ENCODE measurements around the gene ADAM8. TPM values are rescaled to one million over a fixed set of nuclear protein-coding genes. Genes with fewer than 3 reads are reported as not detected.
A peak's percentile ranks its signal among the peaks of the same experiment; 100 is the strongest.
"Not testable (repeated sequence)": the region's sequence is repeated elsewhere in the genome, so short reads cannot be mapped to it uniquely, and the experiment has no call there.

Gene ADAM8
- total RNA-seq, 2 donors from 2014 or later, result 7.0 to 9.0 TPM

- no peak for DNase-seq (ENCODE audit: low spot score)
- intact Hi-C loops (cut with DNase I), result no loop called here
Measured at GRCh38 chr10:133271521-133272300, 5.0 kb downstream of the ADAM8 start.

DNA sequence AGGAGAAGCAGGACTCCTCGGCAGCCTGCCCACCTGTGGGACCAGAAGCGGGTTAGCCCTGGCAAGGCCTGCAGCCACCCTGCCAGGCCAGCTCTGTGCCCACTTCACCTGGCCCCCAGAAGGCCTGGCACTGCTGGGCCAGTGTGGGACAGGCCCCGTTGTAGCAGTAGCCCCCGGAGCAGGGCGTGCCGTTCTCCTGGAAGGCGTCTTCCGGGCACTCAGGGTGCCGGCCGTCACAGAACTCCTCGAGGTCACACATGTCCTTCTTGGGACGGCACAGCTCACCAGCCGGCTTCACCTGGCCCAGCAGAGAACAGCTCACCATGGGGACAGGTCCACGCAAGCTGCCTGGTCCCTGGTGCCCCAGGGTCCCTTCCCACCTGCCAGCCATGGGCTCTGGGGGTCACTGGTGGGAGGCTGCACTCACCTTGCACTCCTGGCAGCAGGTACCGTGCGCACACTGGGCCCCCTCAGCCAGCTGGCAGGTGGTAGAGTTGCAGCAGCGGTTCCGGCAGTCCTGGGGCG lies 5.8 kb downstream of the ADAM8 start:
- DNase-seq (ENCODE audit: low spot score), result no peak
- intact Hi-C loops (cut with DNase I), result no loop called here

- DNase-seq (ENCODE audit: low spot score), result no peak
- intact Hi-C loops (cut with DNase I), result no loop called here
Measured at GRCh38 chr10:133270204-133270603, 6.5 kb downstream of the ADAM8 start.

GRCh38 chr10:133269367-133269766 lies 7.3 kb downstream of the ADAM8 start:
- no peak for DNase-seq (ENCODE audit: low spot score)
- intact Hi-C loops (cut with DNase I), result no loop called here

GRCh38 chr10:133268532-133268931 lies 8.1 kb downstream of the ADAM8 start:
- intact Hi-C loops (cut with DNase I), result no loop called here

GRCh38 chr10:133267829-133268228 lies 8.8 kb downstream of the ADAM8 start:
- DNase-seq (ENCODE audit: low spot score), result no peak
- intact Hi-C loops (cut with DNase I), result no loop called here

More at GRCh38 chr10:133268532-133268931, 8.1 kb downstream of the ADAM8 start:
- no peak for DNase-seq (ENCODE audit: low spot score)

DNA sequence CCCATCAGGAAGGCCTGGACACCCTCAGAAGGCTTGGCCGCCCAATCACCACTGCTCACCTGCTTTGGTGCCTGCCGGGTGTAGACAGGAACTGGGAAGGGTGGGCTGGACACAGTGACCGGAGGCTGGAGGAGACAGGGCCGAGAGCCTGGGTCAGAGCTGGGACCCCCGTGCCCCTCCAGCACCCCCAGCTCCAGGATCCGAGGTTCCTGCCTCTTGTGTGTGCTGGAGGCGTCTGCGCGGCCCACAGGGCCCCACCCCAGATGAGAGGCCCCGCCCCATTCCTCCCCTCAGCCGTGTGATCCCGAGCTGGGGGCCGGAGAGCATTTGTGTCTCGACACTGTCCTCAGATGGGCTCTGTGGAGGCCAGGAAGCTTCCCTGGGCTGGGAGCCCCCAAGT lies 9.4 kb downstream of the ADAM8 start:
- intact Hi-C loops (cut with DNase I), result no loop called here
- no peak for DNase-seq (ENCODE audit: low spot score)

DNA sequence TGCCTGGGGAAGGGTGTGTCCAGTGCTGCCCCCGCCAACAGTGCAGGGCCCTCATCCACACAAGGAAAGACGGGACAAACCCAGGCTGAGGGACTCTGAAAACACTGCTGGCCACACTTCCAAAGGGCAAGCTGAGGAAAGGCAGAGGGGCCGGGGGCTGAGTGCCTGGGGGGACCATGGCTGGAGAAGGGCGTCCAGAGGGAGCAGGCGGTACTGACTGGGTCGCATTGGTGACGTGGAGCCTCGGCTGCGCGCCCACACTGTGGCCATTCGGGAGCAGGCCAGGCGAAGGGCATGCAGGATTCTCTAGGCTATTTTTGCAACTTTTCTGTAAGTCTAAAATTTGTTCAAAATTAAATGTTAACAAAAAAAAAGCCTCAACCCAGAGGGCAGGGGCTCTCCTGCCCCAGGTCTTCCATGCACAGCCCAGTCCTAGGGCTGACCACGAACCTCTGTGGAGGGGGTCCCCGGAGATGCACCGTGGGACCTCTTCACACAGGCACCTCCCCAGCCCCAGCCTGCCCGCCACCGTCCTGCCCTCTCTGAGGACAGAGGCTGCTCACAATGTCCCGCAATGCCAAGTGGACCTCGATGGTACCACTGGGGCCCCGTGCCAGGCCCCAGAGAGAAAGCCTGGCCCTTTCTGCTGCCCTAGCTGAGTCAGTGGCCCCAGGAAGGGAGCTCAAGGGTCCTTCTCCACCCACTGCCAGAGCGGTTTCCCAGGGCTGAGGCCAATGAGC lies 10.4 kb downstream of the ADAM8 start:
- DNase-seq (ENCODE audit: low spot score), result no peak
- intact Hi-C loops (cut with DNase I), result no loop called here

- intact Hi-C loops (cut with DNase I); DNase-seq (ENCODE audit: low spot score): not testable (repeated sequence)
Measured at GRCh38 chr10:133265052-133265451, 11.6 kb downstream of the ADAM8 start.

GRCh38 chr10:133264461-133264860 lies 12.2 kb downstream of the ADAM8 start:
- DNase-seq (ENCODE audit: low spot score), result no peak
- intact Hi-C loops (cut with DNase I), result no loop called here

DNA sequence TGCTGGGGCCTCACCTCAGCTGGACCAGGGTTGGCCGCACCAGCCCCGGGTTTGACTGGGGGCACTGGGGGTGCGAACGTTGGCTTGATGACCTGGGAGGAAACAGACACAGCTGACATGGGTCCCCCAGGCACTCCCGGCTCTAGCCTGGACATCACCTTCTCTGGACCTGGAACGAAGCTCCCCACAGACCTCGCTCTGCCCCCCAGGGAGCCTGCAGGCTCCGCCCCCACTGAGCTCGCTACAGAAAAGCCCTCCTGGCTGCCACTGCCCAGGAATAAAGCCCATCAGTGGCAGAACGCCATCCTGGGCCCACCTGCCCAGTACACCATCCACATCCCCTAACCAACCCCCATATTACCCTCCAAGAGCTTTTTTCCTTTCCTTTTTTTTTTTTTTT lies 13.0 kb downstream of the ADAM8 start:
- intact Hi-C loops (cut with DNase I), result no loop called here
- DNase-seq (ENCODE audit: low spot score), result no peak

GRCh38 chr10:133262696-133263095 lies 14.0 kb downstream of the ADAM8 start:
- intact Hi-C loops (cut with DNase I), result no loop called here
- no peak for DNase-seq (ENCODE audit: low spot score)

DNA sequence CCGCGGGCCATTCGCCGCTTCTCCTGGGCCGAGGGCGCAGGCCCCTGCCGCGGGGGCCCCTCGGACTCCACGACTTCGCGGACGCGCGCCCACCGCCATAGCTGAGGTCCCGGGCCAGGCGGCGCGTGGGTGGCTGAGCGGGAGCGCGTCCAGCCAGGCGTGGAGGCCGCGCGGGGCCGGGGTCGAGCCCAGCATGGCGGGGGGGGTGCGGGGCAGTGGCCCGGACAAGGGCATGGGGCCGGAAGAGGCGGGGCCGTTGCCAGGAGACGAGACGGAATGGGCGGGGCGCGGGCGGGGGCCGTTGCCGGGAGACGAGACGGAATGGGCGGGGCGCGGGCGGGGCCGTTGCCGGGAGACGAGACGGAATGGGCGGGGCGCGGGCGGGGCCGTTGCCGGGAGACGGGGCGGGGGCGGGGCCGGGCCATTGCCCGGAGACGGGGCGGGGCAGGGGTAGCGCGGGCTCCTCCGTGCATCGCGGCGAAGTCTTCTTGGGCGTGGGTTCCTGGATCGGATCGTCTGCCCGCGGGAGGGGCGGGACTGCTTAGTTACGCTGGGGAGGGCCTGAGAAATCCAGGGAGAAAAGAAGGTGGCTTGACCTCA lies 14.8 kb downstream of the ADAM8 start:
- intact Hi-C loops (cut with DNase I), result no loop called here
- peak; percentile 96 for DNase-seq (ENCODE audit: low spot score)

- DNase-seq (ENCODE audit: low spot score), result peak; percentile 89
- intact Hi-C loops (cut with DNase I), result no loop called here
Measured at GRCh38 chr10:133260895-133261725, 15.6 kb downstream of the ADAM8 start.

GRCh38 chr10:133259602-133259989 lies 17.1 kb downstream of the ADAM8 start:
- DNase-seq (ENCODE audit: low spot score), result no peak
- intact Hi-C loops (cut with DNase I), result loop anchor here in 1 of 2 donors (10.0 kb wide), 1 partner anchor 1845 kb away; no protein-coding TSS in a partner anchor

GRCh38 chr10:133258818-133259601 lies 17.7 kb downstream of the ADAM8 start:
- DNase-seq (ENCODE audit: low spot score), result peak; percentile 97
- intact Hi-C loops (cut with DNase I), result loop anchor here in 1 of 2 donors (10.0 kb wide), 1 partner anchor 1844 kb away; no protein-coding TSS in a partner anchor

DNA sequence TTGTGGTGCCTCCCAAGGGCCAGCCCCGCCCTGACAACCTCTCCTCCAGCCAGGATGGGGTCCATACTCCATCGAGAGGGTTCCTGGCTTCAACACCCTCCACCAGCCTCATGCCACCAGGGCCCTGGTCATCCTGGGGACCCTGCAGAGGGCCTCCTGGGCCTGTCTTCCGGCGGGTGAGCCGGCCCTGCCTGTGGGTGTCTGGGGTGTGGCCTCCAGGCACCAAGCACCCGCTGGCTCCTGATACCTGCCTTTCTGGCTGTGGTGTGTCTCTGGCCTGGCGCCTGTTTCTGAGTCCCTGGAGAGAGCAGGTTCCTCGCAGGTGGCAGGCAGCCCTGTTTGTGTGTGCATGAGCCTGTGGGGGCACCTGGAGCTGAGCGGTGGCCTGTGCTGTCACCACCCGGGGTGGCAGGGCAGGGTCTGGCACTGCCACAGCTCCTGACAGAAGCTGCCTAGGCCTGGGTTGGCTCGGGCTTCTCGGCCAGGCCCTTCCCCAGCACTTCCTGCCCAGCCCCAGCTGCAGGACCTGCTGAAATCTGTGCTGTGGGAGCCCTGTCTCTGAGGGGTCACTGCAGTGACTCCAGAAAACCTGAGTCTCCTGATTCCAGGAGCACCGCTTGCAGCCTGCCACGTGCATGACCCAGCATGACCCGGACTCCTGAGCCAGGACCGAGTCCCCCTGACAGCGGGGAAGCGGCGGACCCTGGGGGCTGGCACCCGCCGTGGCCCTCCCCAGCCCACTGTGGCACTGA lies 18.4 kb downstream of the ADAM8 start:
- DNase-seq (ENCODE audit: low spot score), result no peak
- intact Hi-C loops (cut with DNase I), result loop anchor here in 1 of 2 donors (10.0 kb wide), 1 partner anchor 1843 kb away; no protein-coding TSS in a partner anchor

All from posterior vena cava (tissue), 2 donors.